MCF 10A (cell line): ENCODE data around the gene TNPO1. TPM values are rescaled to one million over a fixed set of nuclear protein-coding genes. Genes with fewer than 3 reads are reported as not detected.

ENCODE experiments used
- BruUV-seq: library from RNA; stranded (reverse); fragments of 400-500 nt; replicated peaks from 2 replicates; lab custom pipeline; 2021; lab: Mats Ljungman, UMichigan
- CTCF ChIA-PET: fragments of 300-600 bp; sonication (Branson Sonifier 250); formaldehyde crosslinking; extraction: SDS; loops from one replicate; lab custom pipeline; 2021; ENCODE audit warnings: antibody characterized with exemption, inconsistent platforms; lab: Yijun Ruan, JAX
- POLR2A ChIA-PET: fragments of 300-600, 350-650 bp; sonication (Branson Sonifier 250); formaldehyde crosslinking; extraction: SDS; loops from one replicate; lab custom pipeline; 2020; ENCODE audit warnings: antibody characterized with exemption, inconsistent platforms; lab: Yijun Ruan, JAX
- DNase-seq: peaks from one replicate; pipeline ENCODE4 v3.0.0-alpha.2; 2018; ENCODE audit not compliant: unreplicated experiment
- H3K27ac Mint-ChIP-seq: one replicate; pipeline ENCODE4 v1.8.0; 2022; ENCODE audit warnings: mild to moderate bottlenecking, low read depth, mixed read lengths; ENCODE audit not compliant: unreplicated experiment
- H3K27me3 Mint-ChIP-seq: one replicate; pipeline ENCODE4 v1.8.0; 2022; ENCODE audit warnings: mixed read lengths; ENCODE audit not compliant: insufficient read depth, unreplicated experiment
- H3K36me3 Mint-ChIP-seq: one replicate; pipeline ENCODE4 v1.8.0; 2022; ENCODE audit warnings: mild to moderate bottlenecking, moderate library complexity, mixed read lengths; ENCODE audit not compliant: insufficient read depth, unreplicated experiment
- H3K4me1 Mint-ChIP-seq: one replicate; pipeline ENCODE4 v1.8.0; 2022; ENCODE audit warnings: mixed read lengths; ENCODE audit not compliant: insufficient read depth, unreplicated experiment
- H3K4me3 Mint-ChIP-seq: one replicate; pipeline ENCODE4 v1.8.0; 2022; ENCODE audit warnings: mild to moderate bottlenecking, moderate library complexity, mixed read lengths; ENCODE audit not compliant: unreplicated experiment
- H3K9me3 Mint-ChIP-seq: one replicate; pipeline ENCODE4 v1.8.0; 2022; ENCODE audit warnings: mixed read lengths; ENCODE audit not compliant: unreplicated experiment
- CTCF ChIP-seq: fragments of 200-600 bp; IDR thresholded peaks from one replicate; pipeline ENCODE4 v1.8.0; 2022; ENCODE audit warnings: antibody characterized with exemption, mild to moderate bottlenecking; ENCODE audit not compliant: unreplicated experiment
- intact Hi-C: fragments of 100-400 bp; cut with micrococcal nuclease; formaldehyde crosslinking; loops from 2 replicates; pipeline ENCODE4 v1.14.1; 2022
- total RNA-seq: library from RNA; stranded (reverse); gene quantifications from 2 replicates; pipeline ENCODE4 v1.2.3, GENCODE V29; 2022

The TNPO1 gene
- total RNA-seq, 1 experiment from 2014 or later, result 167 TPM

GRCh38 chr5:72882989-72883388, 66.5 kb downstream of the TNPO1 start:
- Mint-ChIP-seq H3K4me1 (peaks cover 7% of the 10 kb centered on the region), H3K4me3 (no peak overlapping the region), H3K27me3 (no peaks in the 10 kb centered on the region), H3K27ac (no peak overlapping the region), H3K36me3 (peaks cover 96% of the 10 kb centered on the region), H3K9me3 (no peaks in the 10 kb centered on the region)
- BruUV-seq, result no TSS peak
- TF ChIP-seq CTCF, result no peak
- no peak for DNase-seq
- POLR2A ChIA-PET, result no interaction called here
- intact Hi-C loops, result no loop called here
- CTCF ChIA-PET, result no interaction called here

- no peak overlapping the region for H3K4me3 Mint-ChIP-seq
- no peaks in the 10 kb centered on the region for H3K9me3 Mint-ChIP-seq
- peaks cover 7% of the 10 kb centered on the region for H3K4me1 Mint-ChIP-seq
Measured at GRCh38 chr5:72883850-72884249, 67.4 kb downstream of the TNPO1 start.

DNA sequence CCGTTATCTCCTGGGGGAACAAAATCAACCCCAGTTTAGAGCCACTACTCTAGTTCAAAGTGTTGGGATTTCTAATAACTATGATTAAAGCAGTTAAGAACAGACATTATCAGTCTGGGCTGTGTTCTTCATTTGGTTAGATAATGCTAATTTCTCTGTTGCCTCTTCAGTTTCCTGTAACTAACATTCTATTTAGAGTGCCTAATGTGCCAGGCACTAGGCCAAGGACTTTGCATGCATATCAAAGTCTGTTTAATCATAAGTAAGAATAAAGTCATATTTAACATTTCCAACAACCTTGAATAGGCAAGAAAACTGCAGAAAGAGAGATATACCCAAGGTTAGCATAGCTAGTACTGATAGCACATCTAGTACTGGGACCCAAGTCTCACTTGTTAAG, 68.4 kb downstream of the TNPO1 start:
- H3K4me1 Mint-ChIP-seq, result peaks cover under 1% of the 10 kb centered on the region
- peaks cover 96% of the 10 kb centered on the region for H3K36me3 Mint-ChIP-seq
- POLR2A ChIA-PET, result no interaction called here
- no peak for TF ChIP-seq CTCF
- no peak overlapping the region for H3K4me3 Mint-ChIP-seq
- no TSS peak for BruUV-seq
- CTCF ChIA-PET, result no interaction called here
- H3K27me3 Mint-ChIP-seq, result no peaks in the 10 kb centered on the region
- no peak overlapping the region for H3K27ac Mint-ChIP-seq
- no peaks in the 10 kb centered on the region for H3K9me3 Mint-ChIP-seq
- DNase-seq, result no peak
- intact Hi-C loops, result no loop called here

More at GRCh38 chr5:72883850-72884249, 67.4 kb downstream of the TNPO1 start:
- H3K27ac Mint-ChIP-seq, result no peak overlapping the region
- DNase-seq, result no peak
- H3K36me3 Mint-ChIP-seq, result peaks cover 96% of the 10 kb centered on the region
- BruUV-seq, result no TSS peak
- intact Hi-C loops, result no loop called here
- ChIA-PET CTCF (no interaction called here), POLR2A (no interaction called here)
- TF ChIP-seq CTCF, result no peak
- H3K27me3 Mint-ChIP-seq, result no peaks in the 10 kb centered on the region

- TF ChIP-seq CTCF, result no peak
- Mint-ChIP-seq H3K36me3 (peaks cover 100% of the 10 kb centered on the region), H3K27me3 (no peaks in the 10 kb centered on the region), H3K4me1 (no peaks in the 10 kb centered on the region), H3K4me3 (no peak overlapping the region), H3K9me3 (no peaks in the 10 kb centered on the region), H3K27ac (no peak overlapping the region)
- intact Hi-C loops, result no loop called here
- DNase-seq, result no peak
- no TSS peak for BruUV-seq
- POLR2A ChIA-PET, result no interaction called here
- CTCF ChIA-PET, result interaction anchor here (0.6 to 1.0 kb wide), 2 partner anchors 11 to 249 kb away, joined by 3 read pairs; no protein-coding TSS in a partner anchor
Measured at GRCh38 chr5:72885824-72886223, 69.4 kb downstream of the TNPO1 start.
